Hepatocyte (in vitro differentiated cells): ENCODE data around the gene RANBP6. TPM values are rescaled to one million over a fixed set of nuclear protein-coding genes. Genes with fewer than 3 reads are reported as not detected.

Experiments
- DNase-seq: peaks from one replicate; pipeline ENCODE4 v3.0.0-alpha.2; 2016; ENCODE audit warnings: low spot score
- H2AFZ ChIP-seq: fragments of 200-600 bp; sonication (generic); 2 replicates; pipeline ENCODE4 v1.6.0; 2016; ENCODE audit warnings: antibody characterized with exemption, mild to moderate bottlenecking
- H3K27ac ChIP-seq: fragments of 200-600 bp; sonication (generic); 2 replicates; pipeline ENCODE4 v1.5.1; 2016; ENCODE audit warnings: mild to moderate bottlenecking
- H3K27me3 ChIP-seq: fragments of 200-600 bp; sonication (generic); 2 replicates; pipeline ENCODE4 v1.6.1; 2016
- H3K36me3 ChIP-seq: fragments of 200-600 bp; sonication (generic); replicated peaks from 2 replicates; pipeline ENCODE4 v1.5.1; 2016; ENCODE audit warnings: low read depth; ENCODE audit not compliant: insufficient read depth
- H3K4me1 ChIP-seq: fragments of 200-600 bp; sonication (generic); 2 replicates; pipeline ENCODE4 v1.5.1; 2016; ENCODE audit warnings: mild to moderate bottlenecking, moderate library complexity; ENCODE audit not compliant: insufficient read depth
- H3K4me2 ChIP-seq: fragments of 200-600 bp; sonication (generic); 2 replicates; pipeline ENCODE4 v1.6.0; 2016
- H3K4me3 ChIP-seq: fragments of 200-600 bp; sonication (generic); 2 replicates; pipeline ENCODE4 v1.5.1; 2016; ENCODE audit warnings: mild to moderate bottlenecking
- H3K79me2 ChIP-seq: fragments of 200-600 bp; sonication (generic); 2 replicates; pipeline ENCODE4 v1.6.0; 2017; ENCODE audit warnings: mild to moderate bottlenecking
- H3K9me2 ChIP-seq: fragments of 200-600 bp; sonication (generic); replicated peaks from 2 replicates; pipeline ENCODE4 v1.6.0; 2017; ENCODE audit warnings: mild to moderate bottlenecking; ENCODE audit not compliant: insufficient read depth
- H3K9me3 ChIP-seq: fragments of 200-600 bp; sonication (generic); 2 replicates; pipeline ENCODE4 v1.5.1; 2016; ENCODE audit warnings: low read depth, mild to moderate bottlenecking
- H4K20me1 ChIP-seq: fragments of 200-600 bp; sonication (generic); 2 replicates; pipeline ENCODE4 v1.6.0; 2016; ENCODE audit warnings: mild to moderate bottlenecking; ENCODE audit not compliant: insufficient read depth, poor library complexity, severe bottlenecking
- CTCF ChIP-seq: fragments of 200-600 bp; sonication (generic); IDR thresholded peaks from 2 replicates; pipeline ENCODE4 v1.5.1; 2016; ENCODE audit warnings: antibody characterized with exemption, mild to moderate bottlenecking; ENCODE audit not compliant: poor library complexity
- EZH2 ChIP-seq: fragments of 200-600 bp; sonication (generic); IDR thresholded peaks from 2 replicates; pipeline ENCODE4 v1.6.1; 2016; ENCODE audit warnings: antibody characterized with exemption, mild to moderate bottlenecking, borderline replicate concordance
- EZH2phosphoT487 ChIP-seq: fragments of 200-600 bp; sonication (generic); IDR thresholded peaks from one replicate; pipeline ENCODE4 v1.6.1; 2018; ENCODE audit warnings: antibody characterized with exemption, mild to moderate bottlenecking, low read depth, moderate library complexity; ENCODE audit not compliant: unreplicated experiment, severe bottlenecking
- WGBS: methylation state at CpG from one replicate; pipeline ENCODE4 v1.1.6; 2016; ENCODE audit warnings: low lambda C conversion rate; ENCODE audit errors: missing lambda C conversion rate; 5-methylcytosine and 5-hydroxymethylcytosine counted together
- polyA plus RNA-seq: library from polyadenylated mRNA; unstranded; fragments of >200 nt; fragmentation: Nextera tagmentation; extraction: Ambion mirVana; gene quantifications from 2 replicates; pipeline ENCODE4 v1.2.1, GENCODE V29; 2016
- total RNA-seq: library from RNA; depleted of rRNA; stranded (reverse); fragments of >200 nt; gene quantifications from 2 replicates; pipeline ENCODE4 v1.2.3, GENCODE V29; 2014

RANBP6 gene
- total and polyA plus RNA-seq, 2 experiments from 2014 or later: 8.2 to 25.9 TPM

DNA sequence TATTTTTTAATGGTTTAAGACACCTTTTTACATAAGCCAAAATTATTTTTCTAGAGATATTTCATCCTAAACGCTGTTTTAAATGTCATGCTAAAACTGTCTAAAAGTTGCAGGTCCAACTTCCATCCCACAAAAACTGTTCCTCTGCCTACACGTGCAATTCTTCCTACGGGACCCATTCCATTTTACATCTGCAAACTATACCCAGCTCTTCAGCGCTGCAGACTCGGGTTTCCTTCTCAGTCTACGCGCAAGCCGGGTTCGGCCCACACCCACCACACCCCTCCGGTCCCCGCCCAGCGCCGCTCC is 8.7 kb downstream of the RANBP6 start:
- no peak for DNase-seq
- H3K27ac ChIP-seq: no peak overlapping the region
- H4K20me1 ChIP-seq: peaks cover 46% of the 10 kb centered on the region
- H3K36me3 ChIP-seq: no peaks in the 10 kb centered on the region
- TF ChIP-seq EZH2: no peak
- no peak for TF ChIP-seq CTCF
- no peak for TF ChIP-seq EZH2phosphoT487
- H3K4me2 ChIP-seq: peak overlapping the region; percentile 95
- no peaks in the 10 kb centered on the region for H3K9me2 ChIP-seq
- no peaks in the 10 kb centered on the region for H3K9me3 ChIP-seq
- peaks cover 13% of the 10 kb centered on the region for H3K4me1 ChIP-seq
- H2AFZ ChIP-seq: no peak overlapping the region
- 1% methylated on average over 9 of the region's 13 CpGs for WGBS
- H3K27me3 ChIP-seq: no peaks in the 10 kb centered on the region
- H3K4me3 ChIP-seq: peak overlapping the region; percentile 83
- peaks cover 67% of the 10 kb centered on the region for H3K79me2 ChIP-seq

DNA sequence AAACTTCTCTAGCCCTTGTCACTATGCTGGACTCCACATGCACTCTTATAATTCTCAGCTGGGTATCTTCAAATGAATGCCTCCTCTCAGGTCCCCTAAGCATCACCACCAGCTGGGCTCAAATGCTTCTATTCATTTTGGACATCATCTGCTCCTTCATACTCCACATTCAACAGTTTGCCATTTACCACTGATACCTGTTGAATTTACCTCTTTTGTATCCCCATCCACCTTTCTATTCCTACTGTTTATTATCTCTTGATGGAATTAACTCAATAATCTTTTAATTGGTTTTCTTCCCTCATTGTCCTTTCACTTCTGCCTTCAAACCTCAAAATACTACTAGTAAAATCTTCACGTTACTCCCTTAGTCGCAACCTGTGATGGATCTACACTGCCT is 14.5 kb downstream of the RANBP6 start:
- H3K9me2 ChIP-seq: no peaks in the 10 kb centered on the region
- TF ChIP-seq CTCF (no peak), EZH2 (no peak), EZH2phosphoT487 (no peak)
- H3K27me3 ChIP-seq: no peaks in the 10 kb centered on the region
- no peak overlapping the region for H3K27ac ChIP-seq
- H3K36me3 ChIP-seq: no peaks in the 10 kb centered on the region
- H3K9me3 ChIP-seq: no peaks in the 10 kb centered on the region
- no peak overlapping the region for H3K4me3 ChIP-seq
- peaks cover 99% of the 10 kb centered on the region for H3K79me2 ChIP-seq
- 93% methylated on average over 2 of the region's 2 CpGs for WGBS
- H3K4me2 ChIP-seq: no peak overlapping the region
- peaks cover 67% of the 10 kb centered on the region for H4K20me1 ChIP-seq
- peaks cover 8% of the 10 kb centered on the region for H3K4me1 ChIP-seq
- H2AFZ ChIP-seq: no peak overlapping the region
- no peak for DNase-seq

DNA sequence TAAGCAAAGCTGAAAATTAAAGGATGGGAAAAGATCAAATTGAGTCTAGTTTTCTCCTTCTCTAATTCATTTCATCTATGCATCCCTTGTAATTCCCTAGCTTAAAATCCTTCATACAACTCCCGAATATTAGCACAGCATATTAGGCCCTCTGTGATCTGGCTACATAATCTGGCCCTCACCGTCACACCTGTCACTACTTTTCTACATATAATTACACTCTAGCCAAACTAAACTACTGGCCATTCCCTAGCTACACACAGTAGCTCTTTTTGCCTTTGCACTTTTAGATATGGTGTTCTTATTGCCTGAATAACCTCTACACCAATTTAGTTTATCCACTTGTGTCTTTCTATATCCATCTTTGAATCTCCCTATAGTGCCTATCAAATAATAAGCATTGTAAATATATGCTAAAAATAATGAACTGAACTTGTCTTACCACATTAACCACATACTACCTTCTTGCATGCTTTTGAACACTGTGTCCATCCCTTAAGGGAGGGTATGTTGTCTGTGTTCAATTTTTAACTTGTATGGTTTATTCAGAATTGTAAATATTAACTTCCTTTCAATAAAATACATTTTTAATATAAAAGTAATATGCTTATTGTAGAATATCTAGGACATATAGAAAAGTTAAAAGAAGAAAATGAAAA is 15.9 kb downstream of the RANBP6 start:
- no peaks in the 10 kb centered on the region for H3K4me1 ChIP-seq
- H3K9me3 ChIP-seq: no peaks in the 10 kb centered on the region
- no peak overlapping the region for H3K27ac ChIP-seq
- no peak overlapping the region for H3K4me2 ChIP-seq
- no peak overlapping the region for H3K4me3 ChIP-seq
- H2AFZ ChIP-seq: no peak overlapping the region
- no peak for DNase-seq
- TF ChIP-seq CTCF (no peak), EZH2phosphoT487 (no peak), EZH2 (no peak)
- H4K20me1 ChIP-seq: peaks cover 68% of the 10 kb centered on the region
- 92% methylated on average over 2 of the region's 2 CpGs for WGBS
- no peaks in the 10 kb centered on the region for H3K27me3 ChIP-seq
- H3K9me2 ChIP-seq: no peaks in the 10 kb centered on the region
- peaks cover 99% of the 10 kb centered on the region for H3K79me2 ChIP-seq
- no peaks in the 10 kb centered on the region for H3K36me3 ChIP-seq
